ENCODE data around the gene ATPAF1.

Gene ATPAF1

DNA sequence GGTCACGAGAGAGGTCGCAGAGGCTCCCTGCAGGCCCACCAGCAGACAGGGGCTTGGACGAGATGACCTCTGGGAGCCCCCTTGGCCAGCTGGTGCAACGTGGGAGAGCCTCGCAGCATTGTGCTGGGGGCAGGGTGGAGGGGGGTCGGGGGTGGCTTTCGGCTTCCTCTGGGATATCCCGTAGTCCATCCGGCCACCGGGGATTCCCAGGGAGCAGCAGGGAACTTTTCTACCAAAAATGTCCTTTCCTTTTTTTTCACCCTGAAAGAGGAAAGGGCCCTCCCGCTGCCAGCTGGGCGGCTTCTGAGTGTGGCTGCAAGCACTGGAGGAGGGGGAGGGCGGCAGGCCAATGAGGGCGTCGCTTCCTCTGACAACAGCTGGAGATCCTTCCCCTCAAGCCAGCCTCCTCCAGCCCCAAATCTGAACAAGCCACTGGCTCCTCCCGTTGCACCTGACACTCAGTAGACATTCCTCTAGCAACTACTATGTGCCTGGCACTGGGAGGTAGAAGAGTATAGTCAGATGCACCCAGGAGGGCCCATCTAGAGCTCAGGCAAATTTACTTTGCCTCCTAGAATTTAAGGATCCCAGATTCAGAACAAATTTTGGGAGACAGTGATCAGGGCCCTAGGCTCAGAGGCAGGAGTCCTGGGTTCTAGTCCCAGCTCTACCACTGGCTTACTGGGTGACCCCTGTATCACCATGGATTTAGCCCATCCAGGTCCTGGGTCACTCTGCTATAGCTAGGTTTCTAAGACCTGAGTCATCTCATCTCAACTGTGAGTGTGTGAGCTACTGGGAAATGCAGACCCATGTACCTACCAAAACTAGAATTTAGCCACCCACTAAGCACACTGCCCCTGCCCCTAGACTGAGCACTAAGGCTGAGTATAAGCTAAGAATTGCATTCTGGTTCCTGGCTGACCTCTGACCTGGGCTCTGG lies 54.2 kb downstream of the ATPAF1 start:
- DNase-seq = peak; percentile 78

- DNase-seq = no peak
Measured at GRCh38 chr1:46612937-46613660, 55.1 kb downstream of the ATPAF1 start.

- peak; percentile 88 for DNase-seq
Measured at GRCh38 chr1:46611691-46612221, 56.4 kb downstream of the ATPAF1 start.

DNA sequence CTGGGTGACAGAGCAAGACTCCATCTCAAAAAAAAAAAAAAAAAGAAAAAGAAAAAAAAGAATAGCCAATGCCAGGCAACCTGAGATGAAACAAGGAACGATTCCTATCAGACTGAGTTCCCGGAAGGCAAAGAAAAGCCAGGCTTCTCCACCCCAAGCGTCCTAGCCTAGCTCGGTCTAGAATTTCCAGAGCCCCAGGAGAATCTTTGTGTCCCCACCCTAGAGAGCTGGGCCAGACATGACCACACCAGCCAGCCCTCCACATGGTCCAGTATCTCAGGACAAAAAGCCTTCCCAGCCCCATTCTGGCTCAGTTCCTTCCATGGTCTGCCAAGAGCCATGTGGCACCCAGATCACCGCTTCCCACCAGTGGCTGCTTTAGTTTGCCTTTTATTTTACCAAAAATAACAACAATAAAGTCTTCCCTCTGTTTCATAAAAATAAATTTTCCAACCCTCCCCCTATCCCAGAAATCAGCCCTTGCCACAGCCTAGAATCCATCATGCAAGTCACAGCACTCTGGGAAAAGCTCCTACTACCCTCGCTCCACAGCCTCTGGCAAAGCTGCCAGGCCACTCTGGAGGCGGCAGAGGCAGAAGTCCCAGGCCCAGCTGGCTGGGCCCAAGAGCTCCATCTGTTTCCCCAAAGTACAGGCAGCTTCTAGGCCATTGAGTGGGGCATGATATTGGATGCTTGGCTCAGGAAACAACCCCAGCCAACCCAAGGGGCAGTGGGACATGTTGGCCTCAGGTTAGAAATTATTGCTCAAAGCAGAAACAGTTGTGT lies 60.6 kb downstream of the ATPAF1 start:
- DNase-seq = no peak

- no peak for DNase-seq
Measured at GRCh38 chr1:46606255-46606965, 61.8 kb downstream of the ATPAF1 start.

DNA sequence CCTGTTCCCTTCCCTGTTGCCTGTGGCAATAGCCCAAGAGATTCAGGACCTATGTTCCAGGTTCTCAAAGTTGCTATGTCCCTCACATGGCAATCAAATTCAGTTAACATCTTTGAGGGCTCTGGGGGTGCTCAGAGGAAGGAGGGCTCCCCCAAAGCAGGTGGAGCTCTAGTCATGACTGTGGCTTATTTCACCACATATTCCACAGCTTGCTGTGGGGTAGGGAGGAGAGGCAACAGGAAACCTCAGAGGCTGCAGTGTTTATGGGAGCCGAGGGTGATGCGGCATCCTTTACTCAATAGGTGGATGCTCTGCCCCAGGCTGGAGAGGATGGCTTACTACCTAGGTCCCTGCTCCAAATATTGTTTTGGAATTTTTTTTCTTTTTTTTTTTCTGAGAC lies 62.9 kb downstream of the ATPAF1 start:
- no peak for DNase-seq

DNA sequence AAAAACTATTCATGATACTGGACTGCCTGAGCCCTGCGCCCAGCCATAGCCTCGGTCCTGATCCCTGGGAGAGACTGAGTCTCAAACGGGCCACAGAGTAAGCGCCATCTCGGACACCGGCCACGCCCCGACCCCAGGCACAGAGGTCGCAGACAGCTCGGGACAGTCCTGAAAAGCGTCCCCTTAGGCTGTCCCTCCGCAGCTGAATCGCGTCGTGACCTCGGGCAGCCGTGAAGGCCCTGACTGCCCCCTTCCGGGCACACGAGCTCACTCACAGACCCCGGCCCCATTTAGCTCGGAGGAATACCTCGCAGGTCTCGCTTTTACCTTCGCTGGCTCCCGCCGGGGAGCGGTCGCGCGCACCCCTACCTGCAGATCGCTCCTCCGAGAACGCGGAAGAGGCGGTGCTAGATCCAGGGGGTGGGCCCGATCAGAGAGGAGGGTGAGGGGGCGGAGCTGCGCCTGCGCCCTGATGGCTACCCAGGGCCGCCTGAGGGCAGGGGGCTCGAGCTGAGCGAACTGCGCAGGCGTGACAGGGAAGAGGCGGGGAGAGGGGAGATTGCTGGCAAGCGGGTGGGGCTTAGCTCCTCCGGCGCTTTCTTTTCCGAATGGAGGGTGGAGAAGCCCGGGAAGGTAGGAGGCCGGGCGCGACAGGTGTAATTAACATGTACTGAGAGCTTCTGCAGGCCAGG lies 64.2 kb downstream of the ATPAF1 start, which contains the start of gene MKNK1:
Gene MKNK1, minus strand, starts transcription at position 411 of the 692 bp plus-strand sequence. CDS start 20,941 bp downstream, outside the sequence.
- DNase-seq = peak; percentile 99

DNA sequence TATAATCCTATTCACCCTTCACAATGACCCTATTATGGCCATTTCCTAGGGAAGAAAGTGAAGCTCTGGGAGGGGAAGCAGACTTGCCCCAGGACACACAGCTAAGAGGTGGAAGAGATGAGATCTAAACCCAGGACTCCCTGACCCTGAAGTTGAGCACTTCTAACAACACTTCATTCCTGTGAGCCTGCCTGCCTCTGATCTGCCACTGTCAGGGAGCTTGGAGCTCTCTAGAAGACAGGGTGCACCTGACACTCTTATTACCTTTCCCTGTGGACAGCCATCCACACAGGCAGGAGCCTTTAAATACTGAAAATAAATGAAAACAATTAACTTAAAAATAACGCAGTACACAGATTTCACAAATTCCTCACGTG lies 64.7 kb downstream of the ATPAF1 start:
- no peak for DNase-seq

DNA sequence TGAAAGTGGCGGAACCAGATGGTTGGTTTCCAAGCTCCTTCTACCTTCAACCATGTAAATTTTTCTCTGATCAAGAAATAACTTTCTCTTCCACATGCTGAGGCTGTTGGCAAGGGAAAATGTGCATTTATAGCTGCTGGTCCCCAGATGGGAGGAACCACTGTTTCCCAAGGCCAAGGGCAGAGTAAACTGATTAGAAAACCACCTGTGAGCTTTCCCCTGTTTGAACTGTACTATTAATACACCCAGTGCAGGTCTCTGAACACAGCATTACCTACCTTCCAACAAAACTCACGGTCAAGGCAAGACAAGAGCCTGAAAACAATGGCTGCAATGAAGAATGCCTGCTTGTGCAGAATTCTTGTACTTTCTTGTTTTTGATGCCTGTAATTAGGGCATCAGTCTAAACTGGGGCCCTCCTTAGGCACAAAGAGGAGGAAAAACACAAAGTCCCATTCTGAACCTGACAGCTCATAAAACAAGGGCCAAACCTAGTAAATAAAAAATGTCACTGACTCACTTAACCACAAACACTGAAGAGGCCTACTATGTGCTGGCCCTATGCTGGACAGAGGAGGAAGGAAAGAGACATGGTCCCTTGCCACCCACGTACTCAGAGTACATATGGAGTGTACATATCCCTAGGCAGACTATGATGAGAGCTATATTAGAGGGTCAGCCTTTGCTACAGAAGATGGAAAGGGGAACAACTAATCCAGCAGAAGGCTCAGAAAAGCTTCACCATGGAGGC lies 66.7 kb downstream of the ATPAF1 start:
- DNase-seq = no peak

GRCh38 chr1:46599059-46599970 lies 68.8 kb downstream of the ATPAF1 start:
- no peak for DNase-seq

DNA sequence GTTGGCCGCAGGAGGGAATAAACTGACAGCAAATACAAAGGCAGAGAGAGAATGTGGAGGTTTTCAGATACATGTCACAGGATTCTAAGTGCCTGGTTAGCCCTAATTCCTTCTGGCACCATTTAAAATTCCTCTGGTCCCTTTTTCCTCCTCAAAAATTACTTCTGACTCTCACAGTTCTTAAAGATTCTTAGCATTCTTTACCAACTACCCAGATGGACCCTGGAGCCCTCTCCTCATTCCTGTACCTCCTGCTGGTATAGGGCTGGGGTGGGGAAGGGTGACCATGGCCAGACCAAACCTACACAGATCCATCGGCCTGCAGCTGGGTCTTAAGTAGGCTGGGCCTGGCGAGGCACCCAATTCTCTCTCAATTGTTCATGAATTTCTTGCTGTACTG lies 71.3 kb downstream of the ATPAF1 start:
- DNase-seq = peak; percentile 77

DNA sequence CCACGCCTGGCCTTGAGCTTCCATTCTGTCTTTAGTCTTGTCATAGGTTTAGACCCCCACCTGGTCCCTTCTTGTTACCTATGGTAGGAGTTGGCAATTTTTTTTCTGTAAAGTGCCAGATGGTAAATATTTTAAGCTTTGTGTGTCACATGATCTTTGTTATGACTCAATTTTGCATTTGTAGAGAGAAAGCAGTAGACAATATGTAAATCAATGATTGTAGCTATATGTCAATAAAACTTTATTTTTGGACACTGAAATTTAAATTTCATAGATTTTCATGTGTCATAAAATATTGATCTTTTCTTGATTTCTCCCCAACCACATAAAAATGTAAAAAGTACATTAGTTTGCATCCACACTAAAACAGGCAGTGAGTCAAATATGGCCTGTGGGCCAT lies 72.1 kb downstream of the ATPAF1 start:
- DNase-seq = no peak

GRCh38 chr1:46595127-46595526 lies 73.0 kb downstream of the ATPAF1 start:
- no peak for DNase-seq

GRCh38 chr1:46594063-46594462 lies 74.1 kb downstream of the ATPAF1 start:
- no peak for DNase-seq

DNA sequence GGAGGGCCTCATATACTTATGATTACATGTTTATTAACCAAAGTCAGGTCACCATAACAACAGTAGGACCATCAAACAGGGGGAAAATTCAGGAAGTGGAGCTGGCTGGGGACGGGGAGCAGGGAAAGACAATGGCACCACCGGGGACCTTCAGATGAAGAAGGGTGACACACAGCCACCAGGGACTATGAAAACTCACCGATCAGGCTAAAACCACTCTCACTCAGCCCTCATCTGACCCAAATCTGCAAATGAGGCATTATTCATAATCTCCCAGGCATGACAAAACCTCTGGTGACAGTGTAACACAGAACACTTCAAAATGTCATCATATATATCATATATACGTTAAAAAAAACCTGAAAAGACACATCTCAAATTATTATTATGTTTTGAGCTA lies 75.3 kb downstream of the ATPAF1 start:
- DNase-seq = no peak

- no peak for DNase-seq
Measured at GRCh38 chr1:46589529-46589928, 78.6 kb downstream of the ATPAF1 start.

- DNase-seq = no peak
Measured at GRCh38 chr1:46587069-46587468, 81.1 kb downstream of the ATPAF1 start.

- DNase-seq = no peak
Measured at GRCh38 chr1:46585312-46585938, 82.7 kb downstream of the ATPAF1 start.

DNA sequence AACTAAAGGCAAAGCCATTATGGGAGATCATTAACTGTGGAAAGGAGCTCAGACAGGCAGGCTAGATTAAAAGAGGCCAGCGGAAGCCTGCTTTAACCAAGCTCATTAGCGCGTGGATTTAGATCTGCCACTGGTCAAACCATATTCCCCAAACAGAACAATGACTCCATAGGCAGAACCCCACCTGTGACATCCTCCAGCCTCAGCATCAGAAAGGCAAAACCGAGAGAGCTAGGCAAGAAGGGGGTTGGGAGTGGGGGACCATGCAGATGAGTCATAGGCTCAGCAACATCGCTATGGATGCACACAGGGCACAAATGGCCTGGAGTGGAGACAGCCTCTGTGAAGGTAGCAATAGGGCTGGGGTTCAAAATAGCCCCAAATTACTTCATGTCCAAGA lies 84.7 kb downstream of the ATPAF1 start:
- DNase-seq = no peak
